ENCODE data around the gene SLC8A1.

SLC8A1 gene

GRCh38 chr2:40209761-40210160, 242.1 kb downstream of the SLC8A1 start:
- Histone ChIP-seq H3K27me3 (replicated peaks; ENCODE audit: control insufficient read depth, insufficient read depth, low read length) (no peaks in the 10 kb centered on the region; the same call in 1 of the 2 replicates), H3K4me3 (replicated peaks; ENCODE audit: low read depth, low read length) (no peak overlapping the region), H3K36me3 (ENCODE audit: control insufficient read depth, insufficient read depth, low read length) (no peaks in the 10 kb centered on the region)
- no peak for DNase-seq (ENCODE audit: extremely low read depth, insufficient read length)
- no peak for TF ChIP-seq CTCF (IDR thresholded peaks at IDR 0.05; ENCODE audit: insufficient read depth, low read length, poor library complexity, severe bottlenecking)

GRCh38 chr2:40208463-40208862, 243.4 kb downstream of the SLC8A1 start:
- Histone ChIP-seq H3K27me3 (replicated peaks; ENCODE audit: control insufficient read depth, insufficient read depth, low read length) (no peaks in the 10 kb centered on the region; the same call in 1 of the 2 replicates), H3K36me3 (ENCODE audit: control insufficient read depth, insufficient read depth, low read length) (no peaks in the 10 kb centered on the region), H3K4me3 (replicated peaks; ENCODE audit: low read depth, low read length) (no peak overlapping the region)
- DNase-seq (ENCODE audit: extremely low read depth, insufficient read length), result no peak
- TF ChIP-seq CTCF (IDR thresholded peaks at IDR 0.05; ENCODE audit: insufficient read depth, low read length, poor library complexity, severe bottlenecking), result no peak

- H3K27me3 ChIP-seq (replicated peaks; ENCODE audit: control insufficient read depth, insufficient read depth, low read length), result no peaks in the 10 kb centered on the region
- DNase-seq (ENCODE audit: extremely low read depth, insufficient read length), result no peak
Measured at GRCh38 chr2:40204268-40204667, 247.6 kb downstream of the SLC8A1 start.

GRCh38 chr2:40202798-40203400, 249.0 kb downstream of the SLC8A1 start:
- no peak for DNase-seq (ENCODE audit: extremely low read depth, insufficient read length)
- H3K27me3 ChIP-seq (replicated peaks; ENCODE audit: control insufficient read depth, insufficient read depth, low read length), result no peaks in the 10 kb centered on the region
- no peak for TF ChIP-seq CTCF (IDR thresholded peaks at IDR 0.05; ENCODE audit: insufficient read depth, low read length, poor library complexity, severe bottlenecking)
- H3K4me3 ChIP-seq (replicated peaks; ENCODE audit: low read depth, low read length), result no peak overlapping the region
- no peaks in the 10 kb centered on the region for H3K36me3 ChIP-seq (ENCODE audit: control insufficient read depth, insufficient read depth, low read length)

More at GRCh38 chr2:40204268-40204667, 247.6 kb downstream of the SLC8A1 start:
- no peak overlapping the region for H3K4me3 ChIP-seq (replicated peaks; ENCODE audit: low read depth, low read length)
- no peak for TF ChIP-seq CTCF (IDR thresholded peaks at IDR 0.05; ENCODE audit: insufficient read depth, low read length, poor library complexity, severe bottlenecking)
- no peaks in the 10 kb centered on the region for H3K36me3 ChIP-seq (ENCODE audit: control insufficient read depth, insufficient read depth, low read length)

- H3K27me3 ChIP-seq (replicated peaks; ENCODE audit: control insufficient read depth, insufficient read depth, low read length), result no peaks in the 10 kb centered on the region
- DNase-seq (ENCODE audit: extremely low read depth, insufficient read length), result no peak
Measured at GRCh38 chr2:40201425-40201824, 250.5 kb downstream of the SLC8A1 start.

More at GRCh38 chr2:40201425-40201824, 250.5 kb downstream of the SLC8A1 start:
- TF ChIP-seq CTCF (IDR thresholded peaks at IDR 0.05; ENCODE audit: insufficient read depth, low read length, poor library complexity, severe bottlenecking), result no peak
- H3K4me3 ChIP-seq (replicated peaks; ENCODE audit: low read depth, low read length), result no peak overlapping the region
- H3K36me3 ChIP-seq (ENCODE audit: control insufficient read depth, insufficient read depth, low read length), result no peaks in the 10 kb centered on the region
